ENCODE measurements around the gene GRM4.

GRM4 gene

GRCh38 chr6:34138191-34138590 is 7.7 kb downstream of the GRM4 start:
- DNase-seq (ENCODE audit: low read depth), result no peak

DNA sequence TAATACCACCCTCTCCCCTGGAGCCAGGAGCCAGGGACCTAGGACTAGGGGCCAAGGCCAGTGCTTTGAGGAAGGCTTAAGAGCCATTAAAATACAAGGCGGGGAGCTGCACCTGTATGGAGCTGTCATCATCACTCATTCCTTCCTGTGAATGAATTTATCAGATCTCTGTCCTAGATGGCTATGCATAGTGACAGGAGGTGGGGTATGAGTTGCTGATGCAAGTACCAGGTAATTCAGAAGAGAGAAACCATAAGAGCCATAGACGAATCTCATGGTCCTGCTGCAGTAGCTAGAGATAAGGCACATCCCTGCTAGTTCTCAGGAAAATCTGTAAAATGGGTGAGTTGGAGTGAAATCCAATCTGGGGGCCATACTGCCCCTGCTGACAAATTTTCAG is 10.3 kb downstream of the GRM4 start:
- TF ChIP-seq, protein P1, sequence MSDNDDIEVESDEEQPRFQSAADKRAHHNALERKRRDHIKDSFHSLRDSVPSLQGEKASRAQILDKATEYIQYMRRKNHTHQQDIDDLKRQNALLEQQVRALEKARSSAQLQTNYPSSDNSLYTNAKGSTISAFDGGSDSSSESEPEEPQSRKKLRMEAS (IDR thresholded peaks at IDR 0.05; ENCODE audit: low read depth, low read length), result no peak
- TF ChIP-seq, protein P2, sequence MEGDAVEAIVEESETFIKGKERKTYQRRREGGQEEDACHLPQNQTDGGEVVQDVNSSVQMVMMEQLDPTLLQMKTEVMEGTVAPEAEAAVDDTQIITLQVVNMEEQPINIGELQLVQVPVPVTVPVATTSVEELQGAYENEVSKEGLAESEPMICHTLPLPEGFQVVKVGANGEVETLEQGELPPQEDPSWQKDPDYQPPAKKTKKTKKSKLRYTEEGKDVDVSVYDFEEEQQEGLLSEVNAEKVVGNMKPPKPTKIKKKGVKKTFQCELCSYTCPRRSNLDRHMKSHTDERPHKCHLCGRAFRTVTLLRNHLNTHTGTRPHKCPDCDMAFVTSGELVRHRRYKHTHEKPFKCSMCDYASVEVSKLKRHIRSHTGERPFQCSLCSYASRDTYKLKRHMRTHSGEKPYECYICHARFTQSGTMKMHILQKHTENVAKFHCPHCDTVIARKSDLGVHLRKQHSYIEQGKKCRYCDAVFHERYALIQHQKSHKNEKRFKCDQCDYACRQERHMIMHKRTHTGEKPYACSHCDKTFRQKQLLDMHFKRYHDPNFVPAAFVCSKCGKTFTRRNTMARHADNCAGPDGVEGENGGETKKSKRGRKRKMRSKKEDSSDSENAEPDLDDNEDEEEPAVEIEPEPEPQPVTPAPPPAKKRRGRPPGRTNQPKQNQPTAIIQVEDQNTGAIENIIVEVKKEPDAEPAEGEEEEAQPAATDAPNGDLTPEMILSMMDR (IDR thresholded peaks at IDR 0.05; ENCODE audit: low read depth, low read length), result no peak
- TF ChIP-seq MYC (IDR thresholded peaks at IDR 0.05; ENCODE audit: low read depth, low read length), result no peak
- no peak for TF ChIP-seq POLR2A (IDR thresholded peaks at IDR 0.05; ENCODE audit: extremely low read depth, insufficient read length)
- no peak for DNase-seq (ENCODE audit: low read depth)
- no peak overlapping the region for H3K4me3 ChIP-seq (ENCODE audit: low read depth, low read length)

More at GRCh38 chr6:34138191-34138590, 7.7 kb downstream of the GRM4 start:
- no peak for TF ChIP-seq POLR2A (IDR thresholded peaks at IDR 0.05; ENCODE audit: extremely low read depth, insufficient read length)
- no peak overlapping the region for H3K4me3 ChIP-seq (ENCODE audit: low read depth, low read length)

- DNase-seq (ENCODE audit: low read depth), result peak; percentile 64
- H3K4me3 ChIP-seq (ENCODE audit: low read depth, low read length), result no peak overlapping the region
- TF ChIP-seq, protein P1 (IDR thresholded peaks at IDR 0.05; ENCODE audit: low read depth, low read length), result 0 out of 2 replicates have a peak, but pooled peaks have one; percentile 39
- TF ChIP-seq, protein P2 (IDR thresholded peaks at IDR 0.05; ENCODE audit: low read depth, low read length), result no peak
- 0 out of 2 replicates have a peak, but pooled peaks have one; percentile 20 for TF ChIP-seq MYC (IDR thresholded peaks at IDR 0.05; ENCODE audit: low read depth, low read length)
- no peak for TF ChIP-seq POLR2A (IDR thresholded peaks at IDR 0.05; ENCODE audit: extremely low read depth, insufficient read length)
These were observed 13.3 kb downstream of the GRM4 start for GRCh38 chr6:34132486-34133185.

DNA sequence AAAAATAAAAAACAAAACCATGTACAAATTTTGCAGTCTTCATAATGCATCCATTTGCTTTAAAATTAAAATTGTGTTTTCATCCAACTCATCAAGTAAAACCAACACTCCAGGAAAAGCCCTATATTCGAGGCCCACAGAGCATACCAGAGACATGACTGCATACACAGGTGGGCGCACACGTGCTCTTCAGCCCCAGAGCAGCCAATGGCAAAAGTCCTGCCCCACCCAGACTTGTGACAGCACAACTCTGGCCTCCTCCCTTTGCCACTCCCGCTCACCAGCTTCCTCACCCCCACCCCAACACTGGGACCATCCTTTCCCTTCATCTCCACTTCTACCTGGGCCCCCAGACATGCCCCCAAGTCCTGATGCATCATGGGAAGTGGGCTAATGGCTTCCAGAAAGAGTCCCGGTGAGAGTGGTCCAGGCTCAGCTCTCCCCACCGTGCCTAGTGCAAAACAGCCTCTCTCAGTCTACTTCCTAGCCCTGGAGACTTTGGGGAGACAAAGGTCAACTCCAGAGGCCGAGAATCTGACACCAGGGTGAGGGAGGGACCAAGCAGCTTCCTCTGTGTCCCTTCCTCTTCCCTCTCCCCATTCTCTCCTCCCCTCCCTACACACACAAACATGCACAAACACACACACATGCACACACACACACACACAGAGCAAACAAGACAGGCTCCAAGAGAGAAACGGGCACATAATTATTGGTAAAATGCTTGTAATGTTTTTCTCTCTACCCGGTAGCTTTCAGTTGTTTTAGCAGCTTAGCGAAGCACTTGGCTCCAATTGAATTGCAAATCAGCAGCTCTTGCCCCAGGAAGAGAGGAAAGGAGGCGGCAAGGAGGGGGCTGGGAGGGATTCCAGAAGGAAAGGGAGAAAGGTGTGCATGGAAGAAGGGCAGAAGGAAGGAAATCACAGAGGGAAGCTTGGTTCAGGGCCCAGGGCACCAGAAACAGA is 14.3 kb downstream of the GRM4 start:
- DNase-seq (ENCODE audit: low read depth), result no peak
- no peak overlapping the region for H3K4me3 ChIP-seq (ENCODE audit: low read depth, low read length)
- TF ChIP-seq, protein P2 (IDR thresholded peaks at IDR 0.05; ENCODE audit: low read depth, low read length), result no peak
- TF ChIP-seq POLR2A (IDR thresholded peaks at IDR 0.05; ENCODE audit: extremely low read depth, insufficient read length) (no peak), MYC (IDR thresholded peaks at IDR 0.05; ENCODE audit: low read depth, low read length) (no peak)
- TF ChIP-seq, protein P1 (IDR thresholded peaks at IDR 0.05; ENCODE audit: low read depth, low read length), result no peak

GRCh38 chr6:34130862-34131261 is 15.0 kb downstream of the GRM4 start:
- TF ChIP-seq, protein P2 (IDR thresholded peaks at IDR 0.05; ENCODE audit: low read depth, low read length), result no peak
- TF ChIP-seq MYC (IDR thresholded peaks at IDR 0.05; ENCODE audit: low read depth, low read length) (no peak), POLR2A (IDR thresholded peaks at IDR 0.05; ENCODE audit: extremely low read depth, insufficient read length) (no peak)
- TF ChIP-seq, protein P1 (IDR thresholded peaks at IDR 0.05; ENCODE audit: low read depth, low read length), result no peak
- H3K4me3 ChIP-seq (ENCODE audit: low read depth, low read length), result no peak overlapping the region
- DNase-seq (ENCODE audit: low read depth), result no peak

DNA sequence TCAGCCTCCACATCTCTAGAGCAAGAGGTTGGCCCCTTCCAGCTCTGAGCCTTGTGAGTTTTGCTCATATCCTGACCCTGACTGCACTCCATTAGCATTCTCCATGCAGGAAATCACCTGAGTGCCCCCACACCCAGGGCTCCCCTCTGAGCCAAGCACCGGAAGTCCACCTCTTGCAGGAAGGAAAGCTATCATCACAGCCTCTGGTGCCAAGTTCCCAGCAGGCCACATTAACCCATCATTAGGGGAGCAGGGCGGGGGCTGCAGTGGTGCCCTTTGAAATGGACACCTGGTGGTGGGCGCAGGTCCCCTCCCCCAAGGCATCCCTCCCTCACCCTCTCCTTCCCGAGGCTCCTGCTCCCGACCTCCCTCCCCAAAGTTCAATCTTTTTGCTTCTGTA is 16.1 kb downstream of the GRM4 start:
- no peak for DNase-seq (ENCODE audit: low read depth)
- TF ChIP-seq, protein P1 (IDR thresholded peaks at IDR 0.05; ENCODE audit: low read depth, low read length), result no peak
- TF ChIP-seq, protein P2 (IDR thresholded peaks at IDR 0.05; ENCODE audit: low read depth, low read length), result no peak
- TF ChIP-seq POLR2A (IDR thresholded peaks at IDR 0.05; ENCODE audit: extremely low read depth, insufficient read length), result no peak
- TF ChIP-seq MYC (IDR thresholded peaks at IDR 0.05; ENCODE audit: low read depth, low read length), result no peak

More for the DNA sequence above, 16.1 kb downstream of the GRM4 start:
- H3K4me3 ChIP-seq (ENCODE audit: low read depth, low read length), result no peak overlapping the region

Data from NB4 (cell line).